IPS-NIHi7 (cell line): Measurements from ENCODE around the gene TEAD2.

ENCODE experiments used
- DNase-seq: peaks from one replicate; pipeline ENCODE4 v3.0.0; 2012; ENCODE audit warnings: mixed read lengths; ENCODE audit errors: extremely low spot score

Gene TEAD2

DNA sequence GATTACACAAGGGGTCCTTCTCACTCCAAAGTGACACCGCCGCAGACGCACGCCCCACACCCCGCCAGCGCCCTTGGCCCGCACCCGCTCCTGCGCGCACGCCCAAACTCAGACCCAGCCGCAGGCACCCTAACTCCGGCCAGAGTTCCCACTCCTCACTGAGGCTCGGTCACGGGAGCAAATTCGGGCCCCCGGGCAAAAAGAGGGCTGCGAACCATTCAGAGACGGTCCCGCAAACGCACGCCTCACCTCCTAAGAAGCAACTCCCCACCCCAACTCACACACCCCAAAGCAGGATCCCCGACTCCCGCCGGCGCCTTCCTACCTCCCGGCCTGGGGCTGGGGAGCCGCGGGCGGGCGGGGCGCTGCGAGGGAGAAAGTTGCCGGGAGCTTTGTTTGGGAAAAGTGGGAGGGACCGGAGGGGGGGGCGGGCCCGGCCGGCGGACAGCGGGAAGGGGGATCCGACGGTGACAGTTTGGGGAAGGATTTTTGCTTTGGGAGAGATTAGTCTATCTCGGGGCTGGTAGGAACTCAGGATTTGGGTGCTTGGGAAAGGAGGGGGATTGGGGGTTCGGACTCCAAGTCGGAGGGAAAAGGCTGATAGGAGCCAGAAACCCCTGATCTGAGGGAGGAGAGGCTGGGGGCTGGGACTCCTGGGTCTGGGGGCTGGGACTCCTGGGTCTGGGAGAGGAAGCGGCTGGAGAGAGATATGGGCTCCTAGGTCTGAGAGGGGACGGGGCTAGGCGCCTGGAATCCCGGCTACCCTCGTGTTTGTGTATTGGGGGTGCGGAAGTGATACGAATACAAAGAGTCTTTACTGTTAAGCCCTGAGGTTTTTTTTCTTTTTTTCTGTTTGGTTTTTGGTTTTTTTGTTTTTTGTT, at the start of gene TEAD2:
Gene TEAD2 (minus strand): TSS at position 369 of the 881 bp plus-strand sequence. CDS start 2,341 bp downstream, outside the sequence.
- DNase-seq: peak; percentile 84

DNA sequence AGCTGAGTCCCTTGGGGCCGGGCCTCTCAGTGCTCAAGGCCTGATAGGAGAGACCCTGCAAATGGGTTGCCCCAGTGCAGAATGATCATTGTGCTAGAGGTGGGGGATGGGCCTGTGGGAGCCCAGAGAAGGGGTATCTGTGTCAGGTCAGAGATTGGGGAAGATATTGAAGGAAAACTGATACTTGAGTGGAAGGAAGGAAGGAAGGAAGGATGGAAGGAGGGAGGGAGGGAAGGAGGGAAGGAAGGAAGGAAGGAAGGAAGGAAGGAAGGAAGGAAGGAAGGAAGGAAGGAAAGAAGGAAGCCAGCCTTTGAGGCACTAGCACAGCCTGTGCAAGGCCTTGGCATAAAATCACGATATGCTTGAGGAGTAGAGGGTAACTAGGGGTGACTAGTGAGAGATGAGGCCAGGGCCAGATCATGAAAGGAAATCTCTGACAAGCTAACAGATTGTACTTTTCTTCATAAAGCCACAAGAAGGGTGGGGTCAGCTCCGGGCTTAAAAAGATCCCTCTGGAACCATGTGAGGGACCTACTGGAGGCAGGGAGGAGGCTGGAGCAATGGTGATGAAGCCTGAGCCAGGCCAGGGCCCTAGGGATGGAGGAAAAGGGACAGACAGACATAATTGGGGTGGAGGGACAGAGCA, 49.6 kb upstream of the TEAD2 start:
- DNase-seq: no peak

DNA sequence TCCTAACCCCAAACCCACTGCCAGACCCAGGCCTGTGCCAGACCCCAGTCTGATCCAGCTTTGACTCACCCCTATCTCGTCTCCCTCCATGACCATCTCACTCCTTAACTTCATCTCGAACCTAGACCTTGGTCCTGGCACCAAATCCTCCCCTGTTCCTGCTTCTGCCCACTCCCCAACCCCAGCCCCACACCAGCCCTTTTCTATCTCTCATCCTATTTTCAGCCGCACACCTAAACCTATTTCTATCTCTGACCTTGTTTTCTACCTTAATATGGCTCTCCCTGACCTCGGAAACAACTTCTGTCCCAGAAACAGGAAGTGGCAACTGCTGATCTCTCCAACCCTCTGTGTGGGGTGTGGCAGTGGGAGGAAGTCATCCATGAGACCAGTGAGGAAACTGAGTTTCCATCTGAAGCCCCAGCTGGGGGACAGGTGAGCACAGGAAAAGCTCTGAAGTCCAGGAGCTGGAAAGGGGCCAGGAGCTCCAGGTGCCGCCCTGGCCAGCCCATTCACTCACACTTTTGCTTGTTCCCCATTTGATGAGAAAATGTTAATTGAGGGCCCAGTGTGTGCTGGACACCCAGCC, 47.3 kb upstream of the TEAD2 start:
- DNase-seq: no peak

DNA sequence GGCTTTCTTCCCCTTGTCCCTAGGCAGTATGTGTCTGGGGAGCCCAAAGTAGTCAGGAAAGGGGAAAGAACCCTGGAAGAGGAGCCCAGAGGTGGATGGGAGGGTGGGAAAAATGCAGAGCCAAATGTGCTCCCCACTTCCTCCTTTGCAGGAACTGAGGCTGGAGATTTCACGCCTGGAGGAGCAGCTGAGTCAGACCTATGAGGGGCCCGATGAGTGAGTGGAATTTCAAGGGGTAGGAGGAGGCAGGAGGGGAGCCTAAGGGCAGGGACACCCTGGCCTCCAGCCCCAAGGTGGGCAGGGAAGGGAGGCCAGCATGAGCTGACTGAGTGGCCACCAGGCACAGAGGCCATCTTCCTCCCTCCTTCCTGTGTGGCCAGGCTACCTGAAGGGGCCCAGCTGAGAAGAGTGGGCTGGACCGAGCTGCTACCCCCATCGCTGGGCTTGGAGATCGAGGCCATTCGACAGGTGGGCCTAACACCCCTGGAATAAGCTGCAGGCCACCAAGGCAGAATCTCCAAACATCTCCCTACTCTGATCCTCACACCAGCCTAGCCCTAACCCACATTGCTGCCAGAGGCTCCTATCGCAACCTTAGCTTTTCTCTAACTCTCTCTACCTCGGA, 46.7 kb upstream of the TEAD2 start:
- no peak for DNase-seq

DNA sequence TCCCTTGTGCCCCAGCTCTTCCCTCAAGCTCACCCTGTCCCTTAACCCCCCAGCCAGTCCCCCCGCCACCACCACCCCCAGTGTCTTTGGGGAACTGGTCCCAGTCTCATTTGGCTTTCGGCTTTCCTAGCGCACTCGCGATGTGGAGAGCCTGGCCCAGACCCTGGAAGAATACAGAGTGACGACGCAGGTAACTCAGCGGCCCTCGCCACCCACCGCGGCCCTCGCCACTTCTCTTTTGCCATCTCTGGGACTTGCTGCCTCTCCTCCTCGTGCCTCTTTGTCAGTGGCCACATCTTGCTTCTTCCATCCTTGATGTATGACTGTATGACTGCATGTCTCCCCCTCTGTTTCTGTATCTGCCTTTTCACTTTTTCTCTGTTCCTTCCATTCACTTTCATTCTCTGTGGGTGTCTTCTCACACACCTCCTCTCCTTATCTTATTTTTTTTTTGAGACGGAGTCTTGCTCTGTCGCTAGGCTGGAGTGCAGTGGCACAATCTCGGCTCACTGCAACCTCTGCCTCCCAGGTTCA, 45.3 kb upstream of the TEAD2 start:
- no peak for DNase-seq

DNA sequence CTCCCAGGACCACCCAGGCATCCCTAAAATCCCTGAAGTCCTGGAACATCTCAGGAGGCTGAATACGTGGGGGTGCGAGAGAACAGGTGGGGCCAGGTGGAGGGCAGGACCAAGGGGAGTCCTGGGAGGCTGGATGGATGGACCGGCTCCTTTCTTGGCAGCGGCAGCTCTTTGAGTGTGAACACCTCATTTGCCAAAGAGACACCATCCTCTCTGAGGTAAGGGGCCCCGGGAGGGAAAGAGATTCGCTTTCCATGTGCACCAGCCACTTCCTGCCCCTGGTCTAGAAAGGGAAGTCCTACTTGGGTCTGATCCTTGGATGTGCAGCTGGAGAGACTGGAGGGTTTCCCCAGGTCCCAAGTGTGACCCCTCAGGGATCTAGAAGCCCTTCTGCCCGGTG, 44.9 kb upstream of the TEAD2 start:
- no peak for DNase-seq

DNA sequence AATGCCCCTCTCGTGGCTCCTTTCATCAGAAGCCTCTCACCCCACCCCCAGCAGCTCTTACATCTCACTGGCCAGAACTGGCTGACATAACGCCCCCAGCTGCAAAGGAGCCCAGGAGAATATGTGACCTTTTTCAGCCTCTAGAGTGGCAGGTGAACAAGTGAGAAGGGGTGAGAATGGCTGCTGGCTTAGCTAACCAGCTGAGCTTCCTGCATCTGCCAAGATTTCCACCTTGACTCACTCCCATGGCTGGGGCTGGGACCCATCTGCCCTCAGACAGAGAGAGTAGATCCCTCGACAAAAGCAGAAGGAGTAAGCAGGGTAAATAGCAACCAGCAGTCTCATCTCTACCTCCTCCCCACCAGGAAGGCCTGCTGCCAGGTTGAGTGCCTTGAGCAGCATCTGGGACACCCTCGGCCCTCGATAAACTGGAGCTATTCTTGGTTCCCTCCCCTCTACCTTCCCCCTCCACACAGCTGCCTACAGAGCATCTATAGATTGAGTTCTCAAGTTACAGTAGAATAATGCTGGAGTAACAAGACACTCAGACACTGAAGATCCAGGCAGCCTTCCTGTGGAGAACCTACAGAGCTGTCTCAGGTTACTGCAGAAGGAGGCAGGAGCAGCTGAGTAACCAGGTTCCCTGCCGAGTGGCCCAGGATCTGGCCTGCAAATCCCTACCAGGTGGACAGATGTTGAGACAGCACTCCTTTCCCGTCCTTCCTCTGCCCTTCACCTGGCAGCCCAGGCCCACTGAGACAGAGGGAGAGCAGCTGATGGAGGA, 41.4 kb upstream of the TEAD2 start:
- peak; percentile 78 for DNase-seq

DNA sequence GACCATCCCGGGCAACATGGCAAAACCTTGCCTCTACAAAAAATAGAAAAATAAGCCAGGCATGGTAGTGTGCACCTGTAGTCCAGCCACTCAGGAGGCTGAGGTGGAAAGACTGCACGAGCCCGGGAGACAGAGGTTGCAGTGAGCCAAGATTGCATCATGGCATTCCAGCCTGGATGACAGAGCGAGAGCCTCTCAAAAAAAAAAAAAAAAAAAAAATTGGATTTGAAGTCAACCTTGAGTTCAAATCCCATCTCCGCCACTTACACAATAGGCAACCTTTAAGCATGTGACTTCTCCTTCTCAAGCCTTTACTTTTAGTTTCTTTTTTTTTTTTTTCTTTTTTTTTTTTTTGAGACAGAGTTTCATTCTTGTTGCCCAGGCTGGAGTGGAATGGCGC, 37.8 kb upstream of the TEAD2 start:
- no peak for DNase-seq

DNA sequence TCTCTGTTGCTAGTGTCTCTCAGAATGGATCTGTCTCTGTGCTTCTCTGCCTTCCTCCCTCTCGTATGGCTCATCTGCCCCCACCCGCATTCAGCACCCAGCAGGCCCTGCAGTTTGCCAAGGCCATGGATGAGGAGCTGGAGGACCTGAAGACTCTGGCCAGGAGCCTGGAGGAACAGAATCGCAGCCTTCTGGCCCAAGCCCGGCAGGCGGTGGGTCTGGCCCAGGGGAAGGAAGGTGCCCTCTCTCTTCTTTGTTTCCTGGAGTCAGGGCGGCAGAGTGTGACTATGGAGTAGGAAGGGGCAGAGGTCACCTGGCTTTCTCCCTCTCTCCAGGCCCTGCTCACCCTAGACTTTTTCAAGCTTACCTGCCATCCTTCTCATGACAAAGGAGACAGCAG, 36.7 kb upstream of the TEAD2 start:
- DNase-seq: no peak

DNA sequence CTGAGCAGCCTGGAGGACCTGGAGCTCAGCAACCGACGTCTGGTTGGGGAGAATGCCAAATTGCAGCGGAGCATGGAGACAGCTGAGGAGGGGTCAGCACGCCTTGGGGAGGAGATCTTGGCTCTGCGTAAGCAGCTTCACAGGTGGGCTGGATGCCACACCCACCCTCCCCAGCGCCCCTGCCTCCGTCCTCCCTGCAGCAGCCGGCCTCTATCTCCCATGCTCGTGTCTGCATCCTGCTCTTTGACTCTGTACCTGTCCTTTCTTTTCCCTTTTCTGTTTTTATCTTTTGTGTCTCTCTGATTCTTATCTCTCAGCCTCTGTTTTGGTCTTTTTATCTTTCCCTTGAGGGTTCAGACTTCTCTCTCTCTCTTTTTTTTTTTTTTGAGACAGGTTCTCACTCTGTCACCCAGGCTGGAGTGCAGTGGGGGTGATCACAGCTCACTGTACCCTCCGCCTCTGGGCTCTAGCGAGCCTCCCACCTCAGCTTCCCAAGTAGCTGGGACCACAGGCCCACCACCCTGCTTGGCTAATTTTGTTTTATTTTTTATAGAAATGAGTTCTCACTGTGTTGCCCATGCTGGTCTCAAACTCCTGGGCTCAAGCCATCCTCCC, 35.9 kb upstream of the TEAD2 start:
- DNase-seq: no peak

DNA sequence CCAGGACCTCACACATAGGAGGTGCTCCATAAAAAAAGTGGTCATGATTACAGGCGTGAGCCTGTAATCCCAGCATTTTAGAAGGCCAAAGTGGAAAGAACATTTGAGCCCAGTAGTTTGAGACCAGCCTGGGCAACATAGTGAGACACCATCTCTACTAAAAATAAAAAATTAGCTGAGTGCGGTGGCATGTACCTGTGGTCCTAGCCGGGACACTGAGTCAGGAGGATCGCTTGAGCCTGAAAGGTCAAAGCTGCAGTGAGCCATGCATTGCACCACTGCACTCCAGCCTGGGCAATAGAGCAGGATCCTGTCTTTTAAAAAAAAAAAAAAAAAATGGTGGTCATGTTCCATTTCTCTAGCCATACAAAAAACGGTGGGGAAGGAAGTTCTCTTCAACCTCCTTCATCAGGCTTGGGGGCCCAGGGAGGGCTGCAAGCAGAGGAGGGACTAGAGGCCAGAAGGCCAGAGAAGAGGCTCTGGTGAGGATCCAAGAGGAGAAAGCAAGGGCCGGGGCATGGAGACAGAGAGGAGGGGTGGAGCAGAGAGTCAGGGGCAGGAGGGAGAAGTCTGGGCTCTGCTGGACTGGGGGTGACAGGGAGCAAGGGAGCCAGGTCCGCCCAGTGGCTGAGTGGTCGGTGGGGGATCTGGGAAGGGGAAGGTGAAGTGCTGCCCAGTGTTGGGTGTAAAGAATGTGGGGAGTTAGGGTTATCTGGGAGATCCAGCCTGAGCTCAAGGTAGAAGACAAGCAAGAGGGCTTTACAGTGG, 34.7 kb upstream of the TEAD2 start:
- no peak for DNase-seq

DNA sequence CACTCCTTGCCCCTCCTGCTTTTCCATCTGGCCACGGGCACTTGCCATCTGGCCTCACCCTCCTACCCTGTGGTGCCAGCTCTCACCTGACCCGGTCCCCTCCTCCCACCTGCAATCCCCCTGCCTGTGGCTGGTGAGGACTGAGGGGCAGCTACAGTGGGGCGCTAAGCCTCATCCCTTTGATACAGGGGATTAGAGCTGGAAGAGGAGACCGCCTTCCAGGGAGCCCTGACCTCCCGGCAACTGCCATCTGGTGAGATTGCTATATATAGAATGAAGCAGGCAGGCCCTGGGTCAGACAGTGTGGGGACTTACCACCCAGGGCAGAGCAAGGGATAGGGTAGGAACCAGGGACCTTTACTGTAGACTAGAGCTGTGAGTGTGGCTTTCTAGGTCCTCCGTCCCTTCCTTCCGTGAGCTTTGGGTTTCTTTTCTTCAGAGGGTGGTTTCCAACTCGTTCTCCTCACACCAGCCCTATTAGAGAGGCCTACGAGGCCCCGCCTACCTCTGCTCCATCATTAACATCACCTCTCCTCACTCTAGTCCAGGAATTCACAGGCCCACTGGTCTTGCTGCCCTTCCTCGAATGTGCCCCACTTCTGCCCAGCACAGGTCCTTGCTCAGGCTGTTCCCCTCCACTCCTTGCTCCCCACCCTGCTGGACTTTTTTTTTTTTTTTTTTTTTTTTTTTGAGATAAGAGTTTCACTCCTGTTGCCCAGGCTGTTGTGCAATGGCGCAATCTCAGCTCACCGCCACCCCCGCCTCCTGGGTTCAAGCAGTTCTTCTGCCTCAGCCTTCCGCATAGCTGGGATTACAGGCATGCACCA, 33.6 kb upstream of the TEAD2 start:
- no peak for DNase-seq

DNA sequence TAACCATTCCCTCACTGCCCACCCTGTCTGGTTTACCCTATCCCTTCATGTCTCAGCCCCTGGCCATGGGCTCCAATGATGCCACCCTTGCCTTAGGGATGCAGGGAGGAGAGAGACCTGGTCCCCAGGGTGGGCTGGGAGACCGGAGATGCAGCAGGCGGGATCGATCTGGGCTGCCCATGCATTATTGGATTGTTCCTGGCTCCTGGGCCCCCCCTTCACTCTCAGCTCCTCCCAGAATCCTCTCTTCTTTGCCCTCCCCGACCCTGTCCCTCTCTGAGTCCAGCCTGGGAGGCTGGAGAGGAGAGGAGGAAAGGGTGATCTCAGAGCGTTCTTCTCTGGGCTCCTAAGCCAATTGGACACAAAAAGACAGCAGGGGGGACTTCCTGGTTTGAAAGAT, 31.7 kb upstream of the TEAD2 start:
- DNase-seq: no peak

DNA sequence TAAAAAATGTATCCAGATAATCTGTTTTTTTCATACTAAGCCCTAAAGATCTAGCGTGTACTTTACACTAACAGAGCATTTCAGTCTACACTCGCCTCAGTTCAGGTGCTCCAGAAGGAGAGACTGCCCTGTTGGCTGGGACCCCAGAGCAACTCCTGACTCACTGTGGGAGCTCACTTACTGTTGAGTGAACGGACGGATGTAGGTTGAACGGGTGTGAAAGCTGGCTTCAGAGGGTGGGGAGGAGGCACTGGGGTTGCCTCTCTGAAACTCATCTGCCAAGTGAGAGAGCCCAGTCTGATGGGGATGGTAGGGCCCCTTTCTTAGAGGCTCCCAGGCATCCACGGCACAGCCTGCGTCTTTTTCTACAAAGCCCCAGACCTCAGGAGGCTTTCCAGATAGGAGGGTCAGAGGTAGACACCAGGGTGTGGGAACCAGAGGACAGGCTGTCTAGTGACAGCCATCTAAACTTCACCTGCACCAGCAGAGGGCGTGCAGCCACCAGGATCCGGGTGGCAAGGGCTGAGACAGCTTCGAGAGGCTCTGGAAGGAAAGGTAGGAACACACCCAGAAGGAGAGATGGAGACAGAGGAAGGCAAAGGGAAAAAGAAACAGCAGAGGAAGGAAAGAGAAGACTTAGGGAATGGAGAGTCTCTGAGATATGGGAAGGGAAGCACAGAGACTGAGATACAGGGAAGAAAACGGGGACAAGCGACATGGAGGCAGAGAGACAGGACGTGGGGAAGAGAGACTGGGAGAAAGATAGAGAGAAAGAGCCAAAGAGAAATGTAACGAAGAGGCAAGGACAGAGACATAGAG, 29.6 kb upstream of the TEAD2 start:
- peak; percentile 94 for DNase-seq

DNA sequence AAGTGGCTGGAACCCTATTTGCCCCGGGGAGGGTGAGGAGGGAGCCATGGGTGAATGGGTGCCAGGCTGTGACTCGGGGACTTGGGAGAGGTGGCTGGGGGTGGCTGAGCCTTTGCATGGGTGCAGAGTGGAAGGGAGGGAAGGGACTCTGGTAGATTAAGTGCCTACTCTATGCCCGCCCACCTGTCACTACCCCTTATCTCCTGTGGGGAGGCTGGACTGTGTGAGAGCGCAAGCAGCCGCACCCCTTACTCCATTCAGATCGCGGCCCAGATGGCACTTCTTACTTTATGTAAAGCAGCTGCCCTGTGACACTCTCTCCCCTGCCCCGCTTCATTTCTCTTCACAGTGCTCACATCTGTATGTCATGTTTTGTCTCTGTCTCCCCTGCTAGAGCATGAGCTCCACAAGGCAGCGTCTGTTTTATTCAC, 28.7 kb upstream of the TEAD2 start:
- no peak for DNase-seq

DNA sequence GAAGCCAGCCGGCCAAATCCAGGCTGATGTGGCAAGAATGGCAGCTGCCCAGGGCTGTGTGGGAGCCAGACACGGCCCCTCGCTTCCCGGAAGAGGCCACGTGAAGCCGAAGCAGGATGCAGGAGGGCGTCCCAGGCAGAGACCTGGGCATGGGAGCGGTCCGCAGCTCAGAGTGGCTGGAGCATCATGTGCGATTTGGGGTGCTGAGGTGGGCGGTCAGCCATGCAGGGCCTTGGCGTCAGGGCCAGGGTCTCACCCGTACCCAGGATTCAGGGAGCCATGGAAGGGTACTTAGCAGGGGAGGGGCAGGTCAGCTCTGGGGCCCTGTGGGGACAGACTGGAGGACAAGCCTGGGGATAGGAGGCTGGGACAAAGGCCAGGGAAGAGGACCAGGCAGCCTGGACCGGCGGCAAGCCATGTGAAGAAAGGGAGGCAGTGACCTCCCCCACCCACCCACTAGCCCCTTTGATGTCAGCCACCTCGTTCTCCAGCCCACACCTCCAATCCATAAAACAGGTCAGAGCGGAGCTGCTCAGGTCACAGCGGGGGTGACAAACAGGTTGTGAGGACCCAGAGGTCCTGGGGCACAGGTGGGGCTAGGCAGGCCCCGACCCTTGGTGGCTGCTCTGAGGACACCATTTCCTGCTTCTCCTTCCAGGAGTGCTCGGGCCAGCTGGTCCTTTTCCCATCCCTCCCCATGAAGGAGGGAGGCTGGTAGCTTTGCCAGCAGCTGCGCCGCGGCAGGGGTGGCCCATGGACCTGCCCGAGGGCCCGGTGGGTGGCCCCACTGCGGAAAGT, 28.1 kb upstream of the TEAD2 start:
- no peak for DNase-seq

DNA sequence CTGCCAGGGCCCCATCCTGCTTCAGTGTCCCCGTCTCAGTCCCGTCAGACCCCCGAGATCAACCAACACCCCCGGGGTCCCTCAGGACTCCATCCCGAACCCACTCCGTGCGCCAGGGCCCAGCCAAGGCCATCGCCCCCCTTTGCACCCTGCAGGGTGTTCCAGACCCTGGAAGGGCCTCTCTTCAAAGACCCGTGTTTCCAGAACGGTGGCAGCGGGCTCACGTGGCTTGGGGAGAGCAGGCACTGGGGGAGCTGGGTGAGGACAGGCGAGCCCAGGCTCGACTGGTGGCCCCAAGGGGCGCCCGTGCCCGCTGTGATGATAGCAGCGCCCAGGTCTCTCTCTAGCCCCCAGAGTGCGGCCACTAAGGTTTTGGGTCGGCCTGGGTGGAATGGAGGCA, 27.2 kb upstream of the TEAD2 start:
- DNase-seq: no peak
